Trophoblast cell (in vitro differentiated cells and primary cell): ENCODE data around the gene FHAD1.
"Not testable (repeated sequence)": the region's sequence is repeated elsewhere in the genome, so short reads cannot be mapped to it uniquely, and the experiment has no call there.

ENCODE experiments used
- DNase-seq, 2 donors: peaks; one replicate each; pipeline ENCODE4 v3.0.0-alpha.2; 2016
- H2AFZ ChIP-seq: 2 replicates; pipeline ENCODE4 v1.6.1; 2013; ENCODE audit warnings: low read length, moderate library complexity, mild to moderate bottlenecking; ENCODE audit not compliant: insufficient read depth, poor library complexity
- H2AK5ac ChIP-seq: 2 replicates; pipeline ENCODE4 v1.6.1; 2013; ENCODE audit warnings: mild to moderate bottlenecking, low read length
- H2BK120ac ChIP-seq: 2 replicates; pipeline ENCODE4 v1.6.1; 2013; ENCODE audit warnings: low read length, mild to moderate bottlenecking, moderate library complexity; ENCODE audit not compliant: insufficient read depth, poor library complexity
- H2BK12ac ChIP-seq: 2 replicates; pipeline ENCODE4 v1.6.1; 2013; ENCODE audit warnings: mild to moderate bottlenecking, low read length, moderate library complexity
- H2BK5ac ChIP-seq: 2 replicates; pipeline ENCODE4 v1.6.1; 2013; ENCODE audit warnings: low read length, low read depth, moderate library complexity, mild to moderate bottlenecking; ENCODE audit not compliant: poor library complexity
- H3K14ac ChIP-seq: 2 replicates; pipeline ENCODE4 v1.6.1; 2013; ENCODE audit warnings: mild to moderate bottlenecking, low read length
- H3K18ac ChIP-seq: 2 replicates; pipeline ENCODE4 v1.6.1; 2013; ENCODE audit warnings: mild to moderate bottlenecking, low read length
- H3K23ac ChIP-seq: 2 replicates; pipeline ENCODE4 v1.6.1; 2013; ENCODE audit warnings: low read length
- H3K27ac ChIP-seq: 2 replicates; pipeline ENCODE4 v1.5.1; 2013; ENCODE audit warnings: low read depth, mild to moderate bottlenecking, inconsistent platforms, low read length, moderate library complexity
- H3K27me3 ChIP-seq: 2 replicates; pipeline ENCODE4 v1.6.1; 2013; ENCODE audit warnings: inconsistent platforms, mild to moderate bottlenecking, low read length, moderate library complexity; ENCODE audit not compliant: insufficient read depth
- H3K36me3 ChIP-seq, 2 experiments: 1 replicate in 1 of 2; 2 replicates in 1 of 2; pipeline ENCODE4 v1.6.1; 2013; ENCODE audit warnings: low read length in 2 of 2, mild to moderate bottlenecking in 2 of 2, moderate library complexity in 1 of 2; ENCODE audit not compliant: insufficient read depth in 2 of 2, control insufficient read depth in 1 of 2
- H3K4ac ChIP-seq: 2 replicates; pipeline ENCODE4 v1.6.1; 2013; ENCODE audit warnings: low read depth, mild to moderate bottlenecking, low read length, moderate library complexity
- H3K4me1 ChIP-seq, 2 experiments: 1 replicate in 1 of 2; 2 replicates in 1 of 2; pipeline ENCODE4 v1.6.1; 2013; ENCODE audit warnings: low read length in 2 of 2, mild to moderate bottlenecking in 2 of 2, moderate library complexity in 1 of 2; ENCODE audit not compliant: insufficient read depth in 2 of 2, control insufficient read depth in 1 of 2
- H3K4me2 ChIP-seq: 2 replicates; pipeline ENCODE4 v1.6.1; 2013; ENCODE audit warnings: inconsistent platforms, mild to moderate bottlenecking, low read length, moderate library complexity
- H3K4me3 ChIP-seq: 2 replicates; pipeline ENCODE4 v1.5.1; 2013; ENCODE audit warnings: mild to moderate bottlenecking, low read depth, low read length, inconsistent platforms
- H3K79me1 ChIP-seq: one replicate; pipeline ENCODE4 v1.6.1; 2013; ENCODE audit warnings: low read length
- H3K79me2 ChIP-seq: 2 replicates; pipeline ENCODE4 v1.6.1; 2013; ENCODE audit warnings: low read length, mild to moderate bottlenecking; ENCODE audit not compliant: control insufficient read depth, insufficient read depth, poor library complexity
- H3K9ac ChIP-seq: 2 replicates; pipeline ENCODE4 v1.6.1; 2013; ENCODE audit warnings: mild to moderate bottlenecking, low read length
- H3K9me3 ChIP-seq: 2 replicates; pipeline ENCODE4 v1.6.1; 2013; ENCODE audit warnings: low read depth, mild to moderate bottlenecking, control low read depth, inconsistent platforms, low read length; ENCODE audit not compliant: insufficient read depth
- H4K12ac ChIP-seq: 2 replicates; pipeline ENCODE4 v1.6.1; 2013; ENCODE audit warnings: low read depth, mild to moderate bottlenecking, low read length, moderate library complexity
- H4K8ac ChIP-seq: 2 replicates; pipeline ENCODE4 v1.6.1; 2013; ENCODE audit warnings: low read depth, mild to moderate bottlenecking, low read length, moderate library complexity
- H4K91ac ChIP-seq: one replicate; pipeline ENCODE4 v1.6.1; 2013; ENCODE audit warnings: low read depth, mild to moderate bottlenecking, low read length, moderate library complexity
- WGBS: extraction: QIAGEN DNeasy Blood & Tissue Kit; methylation state at CpG from one replicate; pipeline ENCODE4 v1.1.7; 2013; ENCODE audit warnings: missing lambda C conversion rate; ENCODE audit not compliant: insufficient read length, insufficient coverage; ENCODE audit errors: extremely low coverage; 5-methylcytosine and 5-hydroxymethylcytosine counted together

The FHAD1 gene

GRCh38 chr1:15388201-15388880 lies 141.3 kb downstream of the FHAD1 start:
- H2BK5ac ChIP-seq, result no peak overlapping the region
- H2BK120ac ChIP-seq, result no peak overlapping the region
- DNase-seq, result no peak
- H3K79me1 ChIP-seq, result no peaks in the 10 kb centered on the region
- no peaks in the 10 kb centered on the region for H3K79me2 ChIP-seq
- H3K4ac ChIP-seq, result no peak overlapping the region
- H3K9ac ChIP-seq, result no peak overlapping the region
- H4K91ac ChIP-seq, result no peak overlapping the region
- no peak overlapping the region for H3K27ac ChIP-seq
- H2AK5ac ChIP-seq, result no peak overlapping the region
- H4K8ac ChIP-seq, result no peak overlapping the region
- no peak overlapping the region for H3K18ac ChIP-seq
- no peak overlapping the region for H3K4me3 ChIP-seq
- no peaks in the 10 kb centered on the region for H3K4me1 ChIP-seq
- no peak overlapping the region for H2AFZ ChIP-seq
- no peak overlapping the region for H4K12ac ChIP-seq
- no peak overlapping the region for H3K14ac ChIP-seq
- no CpG with 5 or more reads among the region's 15 CpGs for WGBS
- H2BK12ac ChIP-seq, result no peak overlapping the region
- H3K23ac ChIP-seq, result no peak overlapping the region
- H3K9me3 ChIP-seq, result peaks cover 8% of the 10 kb centered on the region
- H3K36me3 ChIP-seq, result no peaks in the 10 kb centered on the region
- peaks cover 27% of the 10 kb centered on the region for H3K27me3 ChIP-seq
- no peak overlapping the region for H3K4me2 ChIP-seq

- H2AFZ ChIP-seq, H3K4me1 ChIP-seq, H3K4ac ChIP-seq, H3K9ac ChIP-seq, DNase-seq, H2AK5ac ChIP-seq, H4K91ac ChIP-seq, H4K12ac ChIP-seq, H2BK5ac ChIP-seq, H2BK12ac ChIP-seq, H3K27ac ChIP-seq, H4K8ac ChIP-seq, H3K4me2 ChIP-seq, H3K36me3 ChIP-seq, H3K79me2 ChIP-seq, H3K23ac ChIP-seq, H3K9me3 ChIP-seq, H3K14ac ChIP-seq, H2BK120ac ChIP-seq, H3K4me3 ChIP-seq, H3K79me1 ChIP-seq, H3K18ac ChIP-seq: not testable (repeated sequence)
- H3K27me3 ChIP-seq, result peaks cover 13% of the 10 kb centered on the region
- WGBS, result no CpG with 5 or more reads among the region's 8 CpGs
Measured at GRCh38 chr1:15389828-15390227, 142.8 kb downstream of the FHAD1 start.

GRCh38 chr1:15390667-15391066 lies 143.6 kb downstream of the FHAD1 start:
- Histone ChIP-seq H3K79me2 (no peaks in the 10 kb centered on the region), H4K91ac (no peak overlapping the region), H3K9ac (no peak overlapping the region), H3K23ac (no peak overlapping the region), H2AK5ac (no peak overlapping the region), H2BK5ac (no peak overlapping the region), H2AFZ (no peak overlapping the region), H4K12ac (no peak overlapping the region), H3K79me1 (no peaks in the 10 kb centered on the region), H3K9me3 (peaks cover 2% of the 10 kb centered on the region), H3K27ac (no peak overlapping the region), H3K36me3 (no peaks in the 10 kb centered on the region), H3K27me3 (peaks cover 6% of the 10 kb centered on the region), H4K8ac (no peak overlapping the region), H3K4me1 (no peaks in the 10 kb centered on the region), H3K18ac (no peak overlapping the region), H2BK120ac (no peak overlapping the region), H3K14ac (no peak overlapping the region), H3K4me3 (no peak overlapping the region), H3K4ac (no peak overlapping the region), H3K4me2 (no peak overlapping the region), H2BK12ac (no peak overlapping the region)
- DNase-seq, result no peak
- no CpG with 5 or more reads among the region's 8 CpGs for WGBS

- no peak overlapping the region for H4K8ac ChIP-seq
- H3K79me2 ChIP-seq, result no peaks in the 10 kb centered on the region
- H3K9me3 ChIP-seq, result no peaks in the 10 kb centered on the region
- H3K4me3 ChIP-seq, result no peak overlapping the region
- H4K12ac ChIP-seq, result no peak overlapping the region
- no peak overlapping the region for H3K14ac ChIP-seq
- no peak overlapping the region for H3K4ac ChIP-seq
- no CpG with 5 or more reads among the region's 4 CpGs for WGBS
- no peaks in the 10 kb centered on the region for H3K36me3 ChIP-seq
- H2BK12ac ChIP-seq, result no peak overlapping the region
- no peak overlapping the region for H3K18ac ChIP-seq
- H3K4me1 ChIP-seq, result no peaks in the 10 kb centered on the region
- H3K4me2 ChIP-seq, result no peak overlapping the region
- peaks cover 1% of the 10 kb centered on the region for H3K27me3 ChIP-seq
- no peak overlapping the region for H3K23ac ChIP-seq
- H2AFZ ChIP-seq, result no peak overlapping the region
- H4K91ac ChIP-seq, result no peak overlapping the region
- H2BK5ac ChIP-seq, result no peak overlapping the region
- no peak overlapping the region for H3K27ac ChIP-seq
- H2AK5ac ChIP-seq, result no peak overlapping the region
- H3K79me1 ChIP-seq, result no peaks in the 10 kb centered on the region
- no peak overlapping the region for H3K9ac ChIP-seq
- no peak for DNase-seq
- H2BK120ac ChIP-seq, result no peak overlapping the region
Measured at GRCh38 chr1:15391366-15391765, 144.3 kb downstream of the FHAD1 start.
